ENCODE results near the gene STRA8.

DNA sequence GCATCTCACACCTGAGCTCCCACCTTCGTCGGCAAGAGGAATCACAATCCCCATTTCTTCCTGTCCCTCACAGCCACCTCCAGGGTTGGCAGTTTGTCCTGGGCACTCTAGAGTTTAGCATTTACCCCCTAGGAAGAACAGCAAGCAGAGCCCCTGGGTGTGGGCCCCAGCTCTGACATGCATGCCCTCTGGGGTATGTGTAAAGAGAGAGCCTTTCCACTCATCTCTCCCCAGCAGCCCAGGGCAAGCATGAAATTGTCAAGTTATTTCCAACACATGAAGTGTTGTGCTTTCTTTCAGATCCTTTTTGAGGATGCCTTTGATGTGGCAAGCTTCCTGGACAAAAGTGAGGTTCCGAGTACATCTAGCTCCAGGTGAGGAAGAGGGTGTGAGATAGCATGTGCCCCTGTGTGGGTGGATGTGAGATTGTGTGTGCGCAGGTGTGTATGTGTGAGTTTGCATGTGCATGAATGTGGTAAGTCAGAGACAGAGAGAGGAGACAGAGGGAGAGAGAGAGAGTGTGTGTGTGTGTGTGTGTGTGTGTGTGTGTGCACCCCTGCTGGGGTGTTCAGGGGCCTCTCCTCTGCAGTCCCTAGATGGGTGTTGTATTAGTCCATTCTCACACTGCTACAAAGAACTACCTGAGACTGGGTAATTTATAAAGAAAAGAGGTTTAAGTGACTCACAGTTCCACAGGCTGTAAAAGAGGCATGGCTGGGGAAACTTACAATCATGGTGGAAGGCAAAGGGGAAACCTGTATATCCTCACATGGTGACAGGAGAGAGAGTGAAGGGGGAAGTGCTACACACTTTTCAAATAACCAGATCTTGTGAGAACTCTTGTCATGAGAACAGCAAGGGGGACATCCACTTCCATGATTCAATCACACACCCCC is 18.1 kb downstream of the STRA8 start:
- TF ChIP-seq EZH2 (IDR thresholded peaks at IDR 0.05) (no peak), POLR2AphosphoS5 (IDR thresholded peaks at IDR 0.05; ENCODE audit: borderline replicate concordance, low read depth, low read length) (no peak)

Data from SK-N-MC (cell line).